HEK293 (cell line): ENCODE measurements around the gene AGO1.
A peak's percentile ranks its signal among the peaks of the same experiment; 100 is the strongest.

ENCODE experiments used
- FEZF1 ChIP-seq: fragments of 450-650 bp; formaldehyde crosslinking; IDR thresholded peaks from 2 replicates; pipeline ENCODE4 v1.5.1; 2016; ENCODE audit warnings: missing biosample characterization, missing genetic modification characterization
- GLIS2 ChIP-seq: fragments of 450-650 bp; formaldehyde crosslinking; IDR thresholded peaks from 2 replicates; pipeline ENCODE4 v1.5.1; 2016; ENCODE audit warnings: missing biosample characterization, missing genetic modification characterization
- KLF9 ChIP-seq: fragments of 450-650 bp; formaldehyde crosslinking; IDR thresholded peaks from 2 replicates; pipeline ENCODE4 v1.5.1; 2016; ENCODE audit warnings: missing biosample characterization, missing genetic modification characterization, low read depth
- MEIS1 ChIP-seq: sonication (generic); formaldehyde crosslinking; IDR thresholded peaks from 2 replicates; pipeline ENCODE4 v1.8.1; 2022; ENCODE audit warnings: missing genetic modification reagents, mild to moderate bottlenecking, borderline replicate concordance
- SCRT1 ChIP-seq: fragments of 450-650 bp; formaldehyde crosslinking; IDR thresholded peaks from 2 replicates; pipeline ENCODE4 v1.5.1; 2016; ENCODE audit warnings: missing biosample characterization, missing genetic modification characterization, borderline replicate concordance
- TCF7L2 ChIP-seq: IDR thresholded peaks from 2 replicates; pipeline ENCODE4 v1.6.1; 2011; ENCODE audit warnings: low read depth, mild to moderate bottlenecking, inconsistent platforms, low read length, moderate library complexity, borderline replicate concordance
- ZIC2 ChIP-seq: fragments of 450-650 bp; formaldehyde crosslinking; IDR thresholded peaks from 2 replicates; pipeline ENCODE4 v1.5.1; 2016; ENCODE audit warnings: missing biosample characterization, missing genetic modification characterization
- ZNF112 ChIP-seq: fragments of 450-650 bp; formaldehyde crosslinking; IDR thresholded peaks from 2 replicates; pipeline ENCODE4 v1.5.0; 2017; ENCODE audit warnings: missing biosample characterization, missing genetic modification characterization
- ZNF132 ChIP-seq: fragments of 450-650 bp; formaldehyde crosslinking; IDR thresholded peaks from 2 replicates; pipeline ENCODE4 v1.5.1; 2017; ENCODE audit warnings: missing biosample characterization, missing genetic modification characterization, borderline replicate concordance
- ZNF140 ChIP-seq: fragments of 450-650 bp; formaldehyde crosslinking; IDR thresholded peaks from 2 replicates; pipeline ENCODE4 v1.5.1; 2016; ENCODE audit warnings: missing biosample characterization, missing genetic modification characterization
- ZNF146 ChIP-seq: fragments of 450-650 bp; formaldehyde crosslinking; IDR thresholded peaks from 2 replicates; pipeline ENCODE4 v1.5.1; 2016; ENCODE audit warnings: missing biosample characterization, missing genetic modification characterization
- ZNF174 ChIP-seq: fragments of 450-650 bp; formaldehyde crosslinking; IDR thresholded peaks from 2 replicates; pipeline ENCODE4 v1.5.0; 2017; ENCODE audit warnings: missing biosample characterization, mild to moderate bottlenecking, missing genetic modification characterization
- ZNF184 ChIP-seq: fragments of 450-650 bp; IDR thresholded peaks from 2 replicates; pipeline ENCODE4 v1.5.1; 2018; ENCODE audit warnings: missing biosample characterization, mild to moderate bottlenecking, missing genetic modification characterization
- ZNF274 ChIP-seq, 2 experiments: fragments of 200-500 bp in 1 of 2; fragments of 450-650 bp in 1 of 2; sonication (Bioruptor generic) in 1 of 2; formaldehyde crosslinking in 1 of 2; IDR thresholded peaks; 2 replicates each; pipeline versions ENCODE4 v1.5.1 to v1.6.1; 2014 to 2016; ENCODE audit warnings: borderline replicate concordance in 1 of 2, inconsistent platforms in 1 of 2, low read length in 1 of 2, missing biosample characterization in 1 of 2, missing genetic modification characterization in 1 of 2
- ZNF280D ChIP-seq: fragments of 450-650 bp; formaldehyde crosslinking; IDR thresholded peaks from 2 replicates; pipeline ENCODE4 v1.5.1; 2016; ENCODE audit warnings: missing biosample characterization, missing genetic modification characterization
- ZNF473 ChIP-seq: fragments of 450-650 bp; formaldehyde crosslinking; IDR thresholded peaks from 2 replicates; pipeline ENCODE4 v1.5.1; 2017; ENCODE audit warnings: missing biosample characterization, missing genetic modification characterization
- ZNF48 ChIP-seq: fragments of 450-650 bp; formaldehyde crosslinking; IDR thresholded peaks from 2 replicates; pipeline ENCODE4 v1.5.1; 2016; ENCODE audit warnings: missing biosample characterization, missing genetic modification characterization
- ZNF501 ChIP-seq: fragments of 450-650 bp; formaldehyde crosslinking; IDR thresholded peaks from 2 replicates; pipeline ENCODE4 v1.5.1; 2016; ENCODE audit warnings: missing biosample characterization, missing genetic modification characterization
- ZNF518A ChIP-seq: fragments of 450-650 bp; formaldehyde crosslinking; conservative IDR thresholded peaks from 2 replicates; pipeline ENCODE4 v1.5.1; 2016; ENCODE audit warnings: low read depth, missing biosample characterization, missing genetic modification characterization
- ZNF544 ChIP-seq: fragments of 450-650 bp; formaldehyde crosslinking; IDR thresholded peaks from 2 replicates; pipeline ENCODE4 v1.5.0; 2017; ENCODE audit warnings: missing biosample characterization, missing genetic modification characterization
- ZNF623 ChIP-seq: fragments of 450-650 bp; formaldehyde crosslinking; IDR thresholded peaks from 2 replicates; pipeline ENCODE4 v1.5.1; 2016; ENCODE audit warnings: missing biosample characterization, missing genetic modification characterization
- ZSCAN18 ChIP-seq: fragments of 450-650 bp; formaldehyde crosslinking; IDR thresholded peaks from 2 replicates; pipeline ENCODE4 v1.5.1; 2016; ENCODE audit warnings: missing biosample characterization, missing genetic modification characterization
- TF ChIP-seq, protein P1 (sequence below): fragments of 450-650 bp; formaldehyde crosslinking; IDR thresholded peaks from 2 replicates; pipeline ENCODE4 v1.5.1; 2017; ENCODE audit warnings: missing biosample characterization, missing genetic modification characterization
- TF ChIP-seq, protein P2 (sequence below): fragments of 450-650 bp; formaldehyde crosslinking; IDR thresholded peaks from 2 replicates; pipeline ENCODE4 v1.5.1; 2017; ENCODE audit warnings: missing biosample characterization, missing genetic modification characterization
- TF ChIP-seq, protein P3 (sequence below): fragments of 450-650 bp; formaldehyde crosslinking; conservative IDR thresholded peaks from 2 replicates; pipeline ENCODE4 v1.5.1; 2016; ENCODE audit warnings: low read depth, missing biosample characterization, missing genetic modification characterization

AGO1 gene

GRCh38 chr1:35883635-35884101 lies 659 bp downstream of the AGO1 start (continued):
- TF ChIP-seq ZNF501 (tag by site-specific recombination): no peak
- no peak for TF ChIP-seq SCRT1
- TF ChIP-seq, protein P1, sequence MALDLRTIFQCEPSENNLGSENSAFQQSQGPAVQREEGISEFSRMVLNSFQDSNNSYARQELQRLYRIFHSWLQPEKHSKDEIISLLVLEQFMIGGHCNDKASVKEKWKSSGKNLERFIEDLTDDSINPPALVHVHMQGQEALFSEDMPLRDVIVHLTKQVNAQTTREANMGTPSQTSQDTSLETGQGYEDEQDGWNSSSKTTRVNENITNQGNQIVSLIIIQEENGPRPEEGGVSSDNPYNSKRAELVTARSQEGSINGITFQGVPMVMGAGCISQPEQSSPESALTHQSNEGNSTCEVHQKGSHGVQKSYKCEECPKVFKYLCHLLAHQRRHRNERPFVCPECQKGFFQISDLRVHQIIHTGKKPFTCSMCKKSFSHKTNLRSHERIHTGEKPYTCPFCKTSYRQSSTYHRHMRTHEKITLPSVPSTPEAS (tag by site-specific recombination): no peak
- no peak for TF ChIP-seq ZNF146 (tag by site-specific recombination)
- no peak for TF ChIP-seq ZNF280D (tag by site-specific recombination)
- no peak for TF ChIP-seq MEIS1 (CRISPR knock-in tag)
- peak; percentile 97 for TF ChIP-seq GLIS2 (tag by site-specific recombination)
- TF ChIP-seq, protein P2, sequence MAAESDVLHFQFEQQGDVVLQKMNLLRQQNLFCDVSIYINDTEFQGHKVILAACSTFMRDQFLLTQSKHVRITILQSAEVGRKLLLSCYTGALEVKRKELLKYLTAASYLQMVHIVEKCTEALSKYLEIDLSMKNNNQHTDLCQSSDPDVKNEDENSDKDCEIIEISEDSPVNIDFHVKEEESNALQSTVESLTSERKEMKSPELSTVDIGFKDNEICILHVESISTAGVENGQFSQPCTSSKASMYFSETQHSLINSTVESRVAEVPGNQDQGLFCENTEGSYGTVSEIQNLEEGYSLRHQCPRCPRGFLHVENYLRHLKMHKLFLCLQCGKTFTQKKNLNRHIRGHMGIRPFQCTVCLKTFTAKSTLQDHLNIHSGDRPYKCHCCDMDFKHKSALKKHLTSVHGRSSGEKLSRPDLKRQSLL: no peak; the same call in 1 of the 2 replicates
- no peak for TF ChIP-seq ZNF518A (tag by site-specific recombination)
- TF ChIP-seq ZNF184 (tag by site-specific recombination): no peak
- no peak for TF ChIP-seq ZNF140 (tag by site-specific recombination)
- TF ChIP-seq ZNF623: no peak
- no peak for TF ChIP-seq ZNF112
- no peak for TF ChIP-seq ZNF544 (tag by site-specific recombination)
- TF ChIP-seq, protein P3, sequence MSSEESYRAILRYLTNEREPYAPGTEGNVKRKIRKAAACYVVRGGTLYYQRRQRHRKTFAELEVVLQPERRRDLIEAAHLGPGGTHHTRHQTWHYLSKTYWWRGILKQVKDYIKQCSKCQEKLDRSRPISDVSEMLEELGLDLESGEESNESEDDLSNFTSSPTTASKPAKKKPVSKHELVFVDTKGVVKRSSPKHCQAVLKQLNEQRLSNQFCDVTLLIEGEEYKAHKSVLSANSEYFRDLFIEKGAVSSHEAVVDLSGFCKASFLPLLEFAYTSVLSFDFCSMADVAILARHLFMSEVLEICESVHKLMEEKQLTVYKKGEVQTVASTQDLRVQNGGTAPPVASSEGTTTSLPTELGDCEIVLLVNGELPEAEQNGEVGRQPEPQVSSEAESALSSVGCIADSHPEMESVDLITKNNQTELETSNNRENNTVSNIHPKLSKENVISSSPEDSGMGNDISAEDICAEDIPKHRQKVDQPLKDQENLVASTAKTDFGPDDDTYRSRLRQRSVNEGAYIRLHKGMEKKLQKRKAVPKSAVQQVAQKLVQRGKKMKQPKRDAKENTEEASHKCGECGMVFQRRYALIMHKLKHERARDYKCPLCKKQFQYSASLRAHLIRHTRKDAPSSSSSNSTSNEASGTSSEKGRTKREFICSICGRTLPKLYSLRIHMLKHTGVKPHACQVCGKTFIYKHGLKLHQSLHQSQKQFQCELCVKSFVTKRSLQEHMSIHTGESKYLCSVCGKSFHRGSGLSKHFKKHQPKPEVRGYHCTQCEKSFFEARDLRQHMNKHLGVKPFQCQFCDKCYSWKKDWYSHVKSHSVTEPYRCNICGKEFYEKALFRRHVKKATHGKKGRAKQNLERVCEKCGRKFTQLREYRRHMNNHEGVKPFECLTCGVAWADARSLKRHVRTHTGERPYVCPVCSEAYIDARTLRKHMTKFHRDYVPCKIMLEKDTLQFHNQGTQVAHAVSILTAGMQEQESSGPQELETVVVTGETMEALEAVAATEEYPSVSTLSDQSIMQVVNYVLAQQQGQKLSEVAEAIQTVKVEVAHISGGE (tag by site-specific recombination): peak; percentile 5; the same call in 1 of the 2 replicates
- no peak for TF ChIP-seq ZNF473 (tag by site-specific recombination)
- TF ChIP-seq ZNF48 (tag by site-specific recombination): no peak
- peak; percentile 84 for TF ChIP-seq ZIC2
- TF ChIP-seq ZNF274 (IDR thresholded peaks at IDR 0.05; ENCODE audit: low read length): no peak
- TF ChIP-seq ZNF274 (tag by site-specific recombination; IDR thresholded peaks at IDR 0.05; ENCODE audit: borderline replicate concordance): no peak
- no peak for TF ChIP-seq ZNF174 (tag by site-specific recombination)
- no peak for TF ChIP-seq FEZF1
- peak; percentile 97 for TF ChIP-seq KLF9 (tag by site-specific recombination)
- no peak for TF ChIP-seq ZNF132 (tag by site-specific recombination)
- no peak for TF ChIP-seq TCF7L2
- TF ChIP-seq ZSCAN18 (tag by site-specific recombination): no peak
